ENCODE data around the gene PSMB11.

The PSMB11 gene

DNA sequence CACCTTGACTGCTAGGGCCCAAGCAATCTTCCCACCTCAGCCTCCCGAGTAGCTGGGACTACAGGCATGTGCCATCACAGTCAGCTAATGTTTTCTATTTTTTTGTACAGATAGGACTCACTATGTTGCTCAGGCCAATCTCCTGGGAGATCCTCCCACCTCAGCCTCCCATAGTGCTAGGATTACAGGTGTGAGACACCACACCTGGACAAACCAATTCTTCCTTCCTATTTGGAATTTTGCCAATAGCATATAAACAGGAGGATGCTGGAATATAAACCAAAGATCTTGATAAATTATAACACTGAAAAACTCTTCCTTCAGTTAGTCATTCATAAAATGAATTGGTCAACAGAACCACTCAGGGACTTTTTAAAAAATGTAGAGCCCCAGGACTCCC lies 44.6 kb downstream of the PSMB11 start:
- no peak for DNase-seq

DNA sequence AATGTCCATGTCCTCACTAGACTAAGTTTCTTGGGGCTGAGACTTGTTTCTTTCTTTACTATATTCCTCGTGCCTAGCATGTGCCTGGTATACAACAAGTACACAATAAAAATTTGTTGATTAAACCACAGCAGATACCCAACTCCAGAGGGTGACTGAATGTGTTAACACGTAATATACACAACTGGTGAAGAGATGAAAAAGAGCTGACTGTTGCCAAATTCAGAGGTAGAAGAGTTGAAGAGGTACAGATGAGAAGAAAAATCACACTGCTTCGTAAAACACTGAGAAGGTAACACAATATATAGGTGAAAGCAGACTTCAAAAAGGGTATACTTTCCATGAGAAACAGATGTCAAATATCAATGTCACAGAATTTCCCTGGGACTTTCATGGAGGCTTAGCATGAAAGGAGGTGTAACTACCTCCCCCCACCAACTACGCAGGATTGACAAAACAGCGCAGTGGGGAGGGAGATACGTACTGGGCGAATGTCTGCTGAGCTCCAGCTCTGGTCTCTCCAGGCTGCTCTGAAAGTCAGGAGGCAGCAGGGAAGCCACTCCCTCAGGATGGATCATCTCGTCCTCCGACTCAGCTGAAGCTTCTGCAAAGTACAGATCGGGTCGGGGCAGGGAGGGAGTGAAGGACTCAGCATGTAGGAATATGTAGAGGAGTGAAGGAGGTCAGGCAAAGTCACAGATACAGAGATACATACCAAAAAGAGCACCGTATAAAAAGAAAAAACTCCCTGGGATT lies 47.7 kb downstream of the PSMB11 start:
- DNase-seq: no peak

DNA sequence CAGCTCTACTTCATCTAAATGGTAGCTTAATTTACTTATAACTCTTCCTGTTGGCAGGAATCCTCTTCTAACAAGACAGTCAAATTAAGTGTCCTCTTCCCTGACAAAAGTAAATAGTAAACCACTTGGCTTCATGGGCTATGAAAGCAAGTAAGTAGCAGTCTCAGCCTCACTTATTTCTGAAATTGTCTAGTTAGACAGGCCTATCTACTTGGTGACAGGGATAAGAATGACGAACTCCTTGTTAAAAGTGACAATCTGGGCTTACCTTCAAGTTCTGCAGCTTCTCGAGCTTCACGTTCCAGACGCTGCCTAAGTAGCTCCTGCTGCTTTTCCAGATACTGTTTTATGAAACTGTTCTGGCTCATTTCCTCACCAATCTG lies 48.2 kb downstream of the PSMB11 start:
- DNase-seq: no peak

DNA sequence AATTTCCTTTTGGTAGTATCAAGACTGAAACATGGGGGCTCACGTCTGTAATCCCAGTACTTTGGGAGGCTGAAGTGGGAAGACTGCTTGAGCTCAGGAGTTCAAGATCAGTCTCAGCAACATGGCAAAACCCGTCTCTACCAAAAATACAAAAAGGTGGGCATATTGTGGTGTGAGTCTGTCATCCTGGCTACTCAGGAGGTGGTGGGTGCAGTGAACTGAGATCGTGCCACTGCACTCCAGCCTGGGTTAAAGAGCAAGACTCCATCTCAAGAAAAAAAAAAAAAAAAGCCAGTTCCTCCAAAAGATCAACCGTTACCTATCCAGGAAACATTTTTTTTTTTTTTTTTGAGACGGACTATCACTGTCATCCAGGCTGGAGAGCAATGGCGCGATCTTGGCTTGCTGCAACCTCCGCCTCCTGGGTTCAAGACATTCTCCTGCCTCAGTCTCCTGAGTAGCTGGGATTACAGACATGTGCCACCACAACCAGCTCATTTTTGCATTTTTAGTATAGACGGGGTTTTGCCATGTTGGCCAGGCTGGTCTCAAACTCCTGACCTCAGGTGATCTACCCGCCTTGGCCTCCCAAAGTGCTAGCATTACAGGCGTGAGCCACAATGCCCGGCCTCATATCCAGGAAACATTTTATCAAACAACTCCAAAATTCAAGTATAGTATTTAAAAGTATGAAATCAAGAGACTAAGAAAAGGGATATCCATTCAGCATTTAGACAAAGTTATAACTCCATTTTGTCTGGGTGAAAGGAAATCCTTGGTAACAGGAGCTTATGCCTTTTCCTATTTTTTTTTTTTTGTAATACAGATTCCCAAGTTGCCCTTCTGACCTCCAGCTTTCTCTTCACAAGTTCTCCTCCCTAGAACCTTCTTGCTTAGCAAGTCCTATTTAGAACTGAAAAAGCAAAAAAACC lies 49.5 kb downstream of the PSMB11 start:
- no peak for DNase-seq

DNA sequence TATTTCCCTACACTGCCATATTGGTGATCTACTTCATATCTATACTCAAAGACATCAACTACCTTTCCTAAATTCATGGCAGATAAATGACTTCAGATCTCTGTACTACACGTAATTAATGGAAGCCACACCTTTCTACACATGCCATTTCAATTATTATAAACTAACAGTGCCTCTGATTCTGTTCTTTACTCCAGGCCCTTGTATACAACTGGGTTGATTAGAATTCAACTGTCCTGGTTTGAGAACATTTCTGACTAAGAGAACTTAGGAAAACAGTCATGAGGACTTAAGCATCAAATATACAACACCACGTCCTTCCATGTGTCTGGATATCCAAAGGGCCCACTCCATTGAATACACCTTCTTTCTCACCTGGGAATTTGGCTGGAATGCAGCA lies 51.1 kb downstream of the PSMB11 start:
- no peak for DNase-seq

DNA sequence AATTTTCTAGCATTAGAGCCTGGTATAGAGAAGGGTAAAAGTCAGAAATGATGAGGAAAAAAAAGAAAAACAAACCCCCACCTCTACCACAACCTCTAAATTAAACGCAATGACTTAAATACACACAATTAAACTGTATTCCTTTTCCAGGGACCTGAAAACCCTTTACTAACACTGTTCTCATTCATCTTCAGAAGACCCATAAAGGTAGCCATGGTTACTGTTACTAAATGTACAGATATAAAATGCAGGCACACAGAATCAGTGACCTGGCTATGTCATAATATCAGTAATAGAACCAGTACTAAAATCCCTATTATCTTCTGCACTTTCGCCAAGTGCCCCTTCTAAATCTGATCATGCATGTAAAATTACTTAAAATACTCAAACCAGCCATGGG lies 51.5 kb downstream of the PSMB11 start:
- no peak for DNase-seq
